ENCODE results near the gene TEX36. TPM values are rescaled to one million over a fixed set of nuclear protein-coding genes. Genes with fewer than 3 reads are reported as not detected.

The TEX36 gene
- total and polyA plus RNA-seq, 4 donors, result not detected

GRCh38 chr10:125606414-125607010 lies 76.5 kb downstream of the TEX36 start:
- Histone ChIP-seq H3K4me1 (ENCODE audit: control insufficient read depth in 5 of 5, insufficient read depth in 5 of 5, low read length in 5 of 5) (no peaks in the 10 kb centered on the region), H3K36me3 (ENCODE audit: control insufficient read depth in 4 of 4, insufficient read depth in 4 of 4, low read length in 4 of 4) (no peaks in the 10 kb centered on the region), H3K4me3 (no peak overlapping the region), H3K27ac (ENCODE audit: low read depth in 1 of 2, low read length in 1 of 2) (no peak overlapping the region), H3K27me3 (ENCODE audit: control insufficient read depth in 3 of 3, insufficient read depth in 3 of 3, low read length in 2 of 3) (no peaks in the 10 kb centered on the region), H3K9ac (ENCODE audit: insufficient read depth in 1 of 2, low read length in 2 of 2) (no peak overlapping the region), H3K9me3 (ENCODE audit: control insufficient read depth in 4 of 4, insufficient read depth in 3 of 4, low read length in 3 of 4) (peaks cover 0 to under 1% (median 0%) of the 10 kb centered on the region in 4 donors)
- ATAC-seq (ENCODE audit: insufficient read depth, low FRiP score), result no peak
- peak in 1 of 3 donors; percentile 11 for DNase-seq
- no peak for TF ChIP-seq CTCF (IDR thresholded peaks at IDR 0.05; ENCODE audit: control extremely low read depth, extremely low read depth)
- 60 to 62% methylated on average over 9 of the region's 9 CpGs for WGBS, 2 donors

Other genes with a start within 250 kb of the TEX36 start
- gene EDRF1, start 36.5 kb upstream of the TEX36 start, total RNA-seq, result 10 to 100 TPM; 15.9 to 54.6 TPM
- gene EDRF1, start 36.5 kb upstream of the TEX36 start, polyA plus RNA-seq, result 10 to 100 TPM in 1 of 2 donors, 1 to 10 TPM in 1; 9.4 to 19.4 TPM
- under 1 TPM; 0.21 to 0.46 TPM for gene MMP21, start 92.7 kb upstream of the TEX36 start, total RNA-seq
- under 1 TPM; 0.03 to 0.08 TPM for gene MMP21, start 92.7 kb upstream of the TEX36 start, polyA plus RNA-seq
- gene UROS, start 140.1 kb upstream of the TEX36 start, total RNA-seq, result 10 to 100 TPM; 32.5 to 45.5 TPM
- gene UROS, start 140.1 kb upstream of the TEX36 start, polyA plus RNA-seq, result 10 to 100 TPM; 29.8 to 44.7 TPM
- 10 to 100 TPM; 37.5 to 38.9 TPM for gene BCCIP, start 140.4 kb upstream of the TEX36 start, total RNA-seq
- gene BCCIP, start 140.4 kb upstream of the TEX36 start, polyA plus RNA-seq, result 10 to 100 TPM; 55.9 to 70.1 TPM
- gene DHX32, start 198.1 kb upstream of the TEX36 start, total RNA-seq, result 10 to 100 TPM; 31.2 to 33.8 TPM
- gene DHX32, start 198.1 kb upstream of the TEX36 start, polyA plus RNA-seq, result 10 to 100 TPM; 15.2 to 19.7 TPM
- gene FANK1, start 213.4 kb upstream of the TEX36 start, total RNA-seq, result 10 to 100 TPM; 16.8 to 18.4 TPM
- 10 to 100 TPM in 1 of 2 donors, 1 to 10 TPM in 1; 8.7 to 10.6 TPM for gene FANK1, start 213.4 kb upstream of the TEX36 start, polyA plus RNA-seq

Data from lung (tissue), 12 donors.